ENCODE results near the gene RNASEH2A. TPM values are rescaled to one million over a fixed set of nuclear protein-coding genes. Genes with fewer than 3 reads are reported as not detected.
A peak's percentile ranks its signal among the peaks of the same experiment; 100 is the strongest.

The RNASEH2A gene
- total RNA-seq, 2 donors from 2014 or later, result 8.8 to 44.8 TPM

DNA sequence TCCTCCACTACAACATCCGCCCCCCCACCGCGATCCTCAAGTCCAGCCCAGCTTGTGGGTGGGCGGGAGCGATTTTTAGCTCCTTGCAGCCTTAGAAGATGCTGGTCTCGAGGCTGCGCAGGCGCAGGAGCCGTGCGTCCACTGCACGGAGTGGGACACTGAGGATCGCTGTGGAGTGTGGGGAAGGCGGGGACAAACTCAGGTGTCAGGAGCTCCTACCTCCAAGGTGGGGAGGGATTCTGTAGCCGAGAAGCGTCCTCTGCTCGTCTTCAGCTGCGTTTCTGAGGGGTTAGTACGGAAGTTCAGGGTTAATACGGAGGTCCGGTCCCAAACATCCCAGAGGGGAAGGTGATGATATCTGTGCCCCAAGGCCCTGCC, 28.2 kb downstream of the RNASEH2A start, which contains the start of gene RTBDN:
Gene RTBDN (minus strand): TSS at position 14 of the 378 bp plus-strand sequence. CDS start 4,600 bp downstream, outside the sequence.
- intact Hi-C loops (cut with DNase I), result no loop called here
- H3K36me3 ChIP-seq, result no peaks in the 10 kb centered on the region
- no peak for DNase-seq
- peaks cover 78% of the 10 kb centered on the region for H3K27me3 ChIP-seq
- H3K4me1 ChIP-seq, result peaks cover 4% of the 10 kb centered on the region
- no peak within 1 kb of the TSS for H3K9ac ChIP-seq (ENCODE audit: low read depth in 2 of 2, low read length in 2 of 2)
- no peak within 1 kb of the TSS for H3K27ac ChIP-seq
- H3K9me3 ChIP-seq, result no peaks in the 10 kb centered on the region
- TF ChIP-seq, protein P1, sequence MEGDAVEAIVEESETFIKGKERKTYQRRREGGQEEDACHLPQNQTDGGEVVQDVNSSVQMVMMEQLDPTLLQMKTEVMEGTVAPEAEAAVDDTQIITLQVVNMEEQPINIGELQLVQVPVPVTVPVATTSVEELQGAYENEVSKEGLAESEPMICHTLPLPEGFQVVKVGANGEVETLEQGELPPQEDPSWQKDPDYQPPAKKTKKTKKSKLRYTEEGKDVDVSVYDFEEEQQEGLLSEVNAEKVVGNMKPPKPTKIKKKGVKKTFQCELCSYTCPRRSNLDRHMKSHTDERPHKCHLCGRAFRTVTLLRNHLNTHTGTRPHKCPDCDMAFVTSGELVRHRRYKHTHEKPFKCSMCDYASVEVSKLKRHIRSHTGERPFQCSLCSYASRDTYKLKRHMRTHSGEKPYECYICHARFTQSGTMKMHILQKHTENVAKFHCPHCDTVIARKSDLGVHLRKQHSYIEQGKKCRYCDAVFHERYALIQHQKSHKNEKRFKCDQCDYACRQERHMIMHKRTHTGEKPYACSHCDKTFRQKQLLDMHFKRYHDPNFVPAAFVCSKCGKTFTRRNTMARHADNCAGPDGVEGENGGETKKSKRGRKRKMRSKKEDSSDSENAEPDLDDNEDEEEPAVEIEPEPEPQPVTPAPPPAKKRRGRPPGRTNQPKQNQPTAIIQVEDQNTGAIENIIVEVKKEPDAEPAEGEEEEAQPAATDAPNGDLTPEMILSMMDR (IDR thresholded peaks at IDR 0.05), result no peak
- H3K4me3 ChIP-seq, result peak within 1 kb of the TSS; percentile 40

DNA sequence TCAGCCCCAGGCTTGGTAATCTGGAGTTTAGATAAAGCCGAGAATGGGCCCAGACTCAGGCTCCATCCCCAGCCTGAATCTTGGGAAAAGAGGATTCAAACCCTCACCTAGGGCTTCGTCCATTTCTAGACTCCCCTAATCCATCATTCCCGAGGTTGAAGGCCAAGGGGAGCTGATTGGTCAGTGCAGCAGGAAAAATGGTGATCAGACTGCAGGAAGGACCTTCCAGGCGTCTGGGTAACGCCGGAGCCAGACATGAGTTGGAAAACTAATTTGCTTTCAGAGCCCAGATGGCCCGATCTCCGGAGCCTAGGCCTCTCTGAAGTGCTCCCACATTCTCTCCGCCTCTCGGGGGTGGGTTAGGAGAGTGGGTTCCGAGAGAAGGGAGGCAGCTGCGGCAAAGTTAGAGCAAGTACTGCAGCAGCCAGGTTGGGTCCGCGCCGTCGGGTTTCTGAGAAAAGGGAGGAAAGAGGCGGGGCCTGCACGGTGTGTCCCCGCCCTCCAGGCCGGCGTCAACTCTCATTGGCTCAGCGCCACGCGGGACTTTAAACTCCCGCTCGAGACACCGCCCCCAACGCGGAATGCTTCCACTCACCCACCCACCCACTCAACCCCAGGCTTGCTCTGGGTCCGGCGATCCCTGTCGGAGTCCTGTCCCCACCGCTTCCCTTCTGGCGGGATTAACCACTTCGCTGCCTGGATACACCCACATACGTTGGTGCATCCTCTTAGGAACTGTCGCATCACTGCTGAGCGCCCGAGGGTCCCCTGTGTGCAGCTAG, 28.8 kb downstream of the RNASEH2A start:
- peak; percentile 47 for DNase-seq
- Histone ChIP-seq H3K9ac (ENCODE audit: low read depth in 2 of 2, low read length in 2 of 2) (no peak overlapping the region), H3K27me3 (peaks cover 81% of the 10 kb centered on the region), H3K4me3 (no peak overlapping the region), H3K4me1 (peaks cover 4% of the 10 kb centered on the region), H3K36me3 (no peaks in the 10 kb centered on the region), H3K9me3 (no peaks in the 10 kb centered on the region), H3K27ac (no peak overlapping the region)
- TF ChIP-seq, protein P1 (IDR thresholded peaks at IDR 0.05), result no peak
- intact Hi-C loops (cut with DNase I), result no loop called here

DNA sequence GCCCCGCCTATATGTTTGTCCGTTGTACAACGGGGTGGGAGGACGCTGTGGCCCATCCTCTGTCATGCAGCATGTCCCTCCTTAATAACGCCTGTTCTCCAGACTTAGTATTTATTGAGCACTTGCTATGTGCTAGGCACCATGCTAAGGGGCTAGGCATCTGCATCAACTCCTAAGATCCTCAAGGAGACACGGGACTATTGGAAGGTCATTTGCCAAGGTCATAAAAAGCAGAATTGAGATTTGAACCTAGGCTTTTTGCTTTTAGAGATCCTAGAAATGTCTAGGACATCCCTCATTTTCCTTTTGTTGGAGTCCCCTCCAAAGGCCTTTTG, 30.1 kb downstream of the RNASEH2A start:
- Histone ChIP-seq H3K27ac (no peak overlapping the region), H3K9me3 (no peaks in the 10 kb centered on the region), H3K4me1 (peaks cover 4% of the 10 kb centered on the region), H3K4me3 (no peak overlapping the region), H3K27me3 (peaks cover 80% of the 10 kb centered on the region), H3K9ac (ENCODE audit: low read depth in 2 of 2, low read length in 2 of 2) (no peak overlapping the region), H3K36me3 (no peaks in the 10 kb centered on the region)
- intact Hi-C loops (cut with DNase I), result no loop called here
- TF ChIP-seq, protein P1 (IDR thresholded peaks at IDR 0.05), result no peak
- no peak for DNase-seq

DNA sequence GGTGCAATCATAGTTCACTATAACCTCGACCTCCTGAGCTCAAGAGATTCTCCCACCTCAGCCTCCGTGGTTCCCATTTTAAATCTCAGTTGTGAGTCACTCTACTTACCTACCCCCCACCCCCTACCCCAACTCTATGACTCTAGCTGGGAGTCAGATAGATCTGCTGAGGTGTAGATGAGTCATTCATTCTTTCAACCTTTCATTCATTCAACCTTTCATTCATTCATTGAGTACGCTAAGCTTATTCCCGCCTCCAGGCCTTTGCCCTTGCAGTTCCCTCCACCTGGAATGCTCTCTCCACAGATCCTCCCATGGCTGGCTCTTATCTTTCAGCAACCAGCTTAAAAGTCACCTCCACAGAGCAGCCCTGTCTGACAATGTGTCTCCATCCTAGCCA, 30.8 kb downstream of the RNASEH2A start:
- H3K36me3 ChIP-seq, result no peaks in the 10 kb centered on the region
- H3K4me3 ChIP-seq, result no peak overlapping the region
- peaks cover 73% of the 10 kb centered on the region for H3K27me3 ChIP-seq
- H3K4me1 ChIP-seq, result peaks cover 4% of the 10 kb centered on the region
- H3K27ac ChIP-seq, result no peak overlapping the region
- TF ChIP-seq, protein P1 (IDR thresholded peaks at IDR 0.05), result no peak
- H3K9ac ChIP-seq (ENCODE audit: low read depth in 2 of 2, low read length in 2 of 2), result no peak overlapping the region
- no peaks in the 10 kb centered on the region for H3K9me3 ChIP-seq
- intact Hi-C loops (cut with DNase I), result no loop called here
- no peak for DNase-seq

DNA sequence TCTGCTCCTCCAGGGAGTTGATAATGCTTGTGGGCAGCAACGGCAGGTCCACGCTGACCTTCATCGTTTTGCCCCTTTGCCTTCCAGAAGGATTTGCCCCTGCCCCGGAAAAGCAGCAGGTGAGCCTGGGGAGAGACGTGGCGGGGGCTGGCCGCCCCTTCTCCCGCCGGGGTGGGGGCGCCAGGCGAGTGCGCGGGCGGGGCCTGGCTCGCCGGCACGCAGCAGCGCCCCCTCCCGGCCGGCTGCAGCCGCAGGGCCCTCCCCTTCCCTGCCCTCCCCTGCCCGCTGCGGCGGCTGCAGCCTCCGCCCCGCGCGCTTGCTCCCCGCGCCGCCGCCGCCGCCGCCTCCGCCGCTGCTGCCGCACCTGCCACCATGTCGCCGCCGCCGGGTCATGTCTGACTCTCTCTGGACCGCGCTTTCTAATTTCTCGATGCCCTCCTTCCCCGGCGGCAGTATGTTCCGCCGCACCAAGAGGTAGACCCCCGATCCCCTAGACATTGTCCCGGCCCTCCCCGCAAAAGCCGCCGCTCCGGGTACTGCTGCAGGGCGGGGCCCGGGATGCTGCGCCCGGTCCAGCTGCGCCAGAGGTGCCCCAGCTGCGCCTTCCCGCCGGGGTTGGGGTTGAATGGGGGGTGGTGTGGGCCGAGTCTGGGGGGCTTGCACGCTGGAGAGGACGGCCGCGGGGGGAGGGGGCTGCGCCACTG, 31.9 kb downstream of the RNASEH2A start, which contains the start of gene MAST1:
Gene MAST1 (plus strand): TSS at position 334 of the 704 bp plus-strand sequence. CDS start 58 bp downstream, at position 392.
- Histone ChIP-seq H3K9me3 (no peaks in the 10 kb centered on the region), H3K27ac (no peak within 1 kb of the TSS), H3K27me3 (peaks cover 62% of the 10 kb centered on the region), H3K9ac (ENCODE audit: low read depth in 2 of 2, low read length in 2 of 2) (peak within 1 kb of the TSS in 1 of 2 donors; percentile 24), H3K4me1 (peaks cover 4% of the 10 kb centered on the region), H3K36me3 (no peaks in the 10 kb centered on the region), H3K4me3 (no peak within 1 kb of the TSS)
- intact Hi-C loops (cut with DNase I), result no loop called here
- TF ChIP-seq, protein P1 (IDR thresholded peaks at IDR 0.05), result no peak
- DNase-seq, result peak; percentile 40

Measured in colonic mucosa (tissue), 4 donors.